Brain pericyte (primary cell): Measurements from ENCODE around the gene SLC35E3.
"Not testable (repeated sequence)": the region's sequence is repeated elsewhere in the genome, so short reads cannot be mapped to it uniquely, and the experiment has no call there.

Experiments
- DNase-seq: peaks from one replicate; pipeline ENCODE4 v3.0.0-alpha.2; 2012; ENCODE audit warnings: low read depth, low spot score

SLC35E3 gene

DNA sequence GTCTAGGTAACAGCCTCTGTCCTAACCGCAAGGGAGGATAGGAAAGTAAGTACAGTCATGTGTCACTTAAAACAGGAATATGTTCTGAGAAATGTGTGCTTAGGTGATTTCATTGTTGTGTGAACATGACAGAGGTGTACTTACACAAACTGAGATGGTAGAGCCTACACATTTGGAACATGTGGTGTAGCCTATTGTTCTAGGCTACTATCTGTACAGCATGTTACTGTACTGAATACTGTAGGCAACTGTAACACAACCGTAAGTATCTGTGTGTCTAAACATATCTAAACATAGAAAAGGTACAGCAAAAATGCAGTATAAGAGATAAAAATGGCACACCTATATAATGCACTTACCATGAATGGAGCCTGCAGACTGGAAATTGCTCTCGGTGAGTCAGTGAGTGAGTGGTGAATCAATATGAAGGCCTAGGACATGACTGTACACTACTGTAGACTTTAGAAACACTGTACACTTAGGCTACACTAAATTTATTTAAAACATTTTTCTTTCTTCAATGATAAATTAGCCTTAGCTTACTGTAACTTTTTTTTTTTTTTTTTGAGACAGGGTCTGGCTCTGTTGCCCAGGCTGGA, 48.8 kb downstream of the SLC35E3 start:
- DNase-seq = no peak

DNA sequence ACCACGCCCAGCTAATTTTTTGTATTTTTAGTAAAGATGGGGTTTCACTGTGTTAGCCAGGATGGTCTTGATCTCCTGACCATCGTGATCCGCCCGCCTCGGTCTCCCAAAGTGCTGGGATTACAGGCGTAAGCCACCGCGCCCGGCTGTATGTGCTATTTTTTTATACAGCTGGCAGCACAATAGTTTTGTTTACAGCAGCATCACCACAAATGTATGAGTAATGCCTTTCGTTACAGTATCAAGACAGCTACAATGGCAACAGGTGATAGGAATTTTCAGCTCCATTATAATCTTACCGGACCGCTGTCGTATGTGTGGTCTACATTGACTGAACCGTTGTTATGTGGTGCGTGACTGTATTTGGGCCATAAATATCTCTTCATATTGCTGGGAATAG, 50.4 kb downstream of the SLC35E3 start:
- DNase-seq = no peak

DNA sequence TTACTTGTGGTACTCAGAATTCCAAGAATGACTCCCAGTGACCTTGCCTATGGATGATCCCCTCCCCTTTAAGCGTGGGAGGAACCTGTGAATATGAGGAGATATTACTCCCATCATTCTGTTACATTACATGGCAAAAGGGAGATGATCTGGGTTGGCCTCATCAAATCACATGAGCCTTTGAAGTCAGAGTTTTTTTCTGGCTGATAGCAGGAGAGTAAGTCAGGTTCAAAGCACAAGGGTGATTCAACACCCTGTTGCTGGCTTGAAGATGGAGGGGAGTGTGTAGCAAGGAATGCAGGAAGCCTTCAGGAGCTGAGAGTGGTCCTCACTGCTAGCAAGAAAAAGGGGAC, 52.9 kb downstream of the SLC35E3 start:
- no peak for DNase-seq

DNA sequence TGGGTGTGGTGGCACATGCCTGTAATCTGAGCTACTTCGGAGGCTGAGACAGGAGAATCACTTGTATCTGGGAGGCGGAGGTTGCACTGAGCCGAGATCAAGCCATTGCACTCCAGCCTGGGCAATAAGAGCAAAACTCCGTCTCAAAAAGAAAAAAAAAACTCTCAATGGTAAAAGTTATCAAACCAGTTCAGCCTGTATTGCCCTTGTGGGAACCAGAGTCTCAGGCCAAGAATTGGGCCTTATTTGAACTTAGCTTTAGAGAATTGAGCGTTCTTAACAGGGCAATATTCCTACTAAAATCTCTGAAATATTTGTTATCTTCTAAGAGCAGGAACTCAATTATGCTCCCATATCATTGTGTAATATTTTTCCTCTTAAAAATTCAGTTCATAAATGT, 54.3 kb downstream of the SLC35E3 start:
- DNase-seq = no peak

DNA sequence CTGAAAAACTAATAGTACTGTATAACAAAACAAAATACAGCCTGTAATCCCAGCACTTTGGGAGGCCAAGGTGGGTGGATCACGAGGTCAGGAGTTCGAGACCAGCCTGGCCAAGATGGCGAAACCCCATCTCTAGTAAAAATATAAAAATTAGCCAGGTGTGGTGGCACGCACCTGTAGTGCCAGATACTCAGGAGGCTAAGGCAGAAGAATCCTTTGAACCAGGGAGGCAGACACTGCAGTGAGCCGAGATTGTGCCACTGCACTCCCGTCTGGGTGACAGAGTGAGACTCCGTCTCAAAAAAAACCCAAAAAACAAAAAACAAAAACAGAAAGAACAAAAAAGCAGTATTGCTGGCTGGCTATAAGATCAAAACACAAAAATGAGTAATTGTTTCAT, 55.1 kb downstream of the SLC35E3 start:
- DNase-seq = not testable (repeated sequence)

DNA sequence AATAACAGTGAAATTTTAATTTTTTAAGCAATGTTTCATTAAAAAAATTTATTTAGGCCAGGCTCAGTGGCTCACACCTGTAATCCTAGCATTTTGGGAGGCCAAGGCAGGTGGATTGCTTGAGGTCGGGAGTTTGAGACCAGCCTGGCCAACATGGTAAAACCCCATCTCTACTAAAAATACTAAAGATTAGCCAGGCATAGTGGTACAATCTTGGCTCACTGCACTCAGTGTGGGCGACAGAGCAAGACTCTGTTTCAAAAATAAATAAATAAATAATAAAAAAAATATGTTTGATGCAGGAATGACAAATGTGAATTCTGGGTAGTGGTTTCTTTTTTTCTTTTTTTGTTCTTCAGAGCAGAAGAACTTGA, 56.4 kb downstream of the SLC35E3 start:
- DNase-seq = not testable (repeated sequence)

DNA sequence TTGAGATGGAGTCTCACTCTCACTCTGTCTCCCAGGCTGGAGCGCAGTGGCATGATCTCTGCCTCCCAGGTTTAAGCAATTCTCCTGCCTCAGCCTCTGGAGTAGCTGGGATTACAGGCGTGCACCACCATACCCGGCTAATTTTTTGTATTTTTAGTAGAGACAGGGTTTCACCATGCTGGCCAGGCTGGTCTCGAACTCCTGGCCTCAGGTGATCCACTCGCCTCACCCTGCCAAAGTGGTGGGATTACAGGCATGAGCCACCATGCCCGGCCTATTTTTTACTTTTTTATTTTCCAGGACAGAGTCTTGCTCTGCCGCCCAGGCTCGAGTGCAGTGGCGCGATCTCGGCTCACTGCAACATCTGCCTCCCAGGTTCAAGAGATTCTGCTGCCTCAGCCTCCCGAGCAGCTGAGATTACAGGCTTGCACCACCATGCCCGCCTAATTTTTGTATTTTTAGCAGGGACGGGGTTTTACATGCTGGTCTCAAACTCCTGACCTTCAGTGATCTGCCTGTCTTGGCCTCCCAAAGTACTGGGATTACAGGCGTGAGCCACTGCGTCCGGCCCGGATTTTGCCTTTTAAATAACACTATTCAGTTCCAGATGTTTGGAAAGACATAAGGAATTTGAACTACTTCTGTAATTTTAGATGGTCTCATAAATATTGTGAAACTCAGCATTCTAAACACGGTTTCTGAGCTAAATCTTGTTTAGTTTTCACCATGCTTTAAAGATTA, 57.1 kb downstream of the SLC35E3 start:
- DNase-seq = not testable (repeated sequence)

DNA sequence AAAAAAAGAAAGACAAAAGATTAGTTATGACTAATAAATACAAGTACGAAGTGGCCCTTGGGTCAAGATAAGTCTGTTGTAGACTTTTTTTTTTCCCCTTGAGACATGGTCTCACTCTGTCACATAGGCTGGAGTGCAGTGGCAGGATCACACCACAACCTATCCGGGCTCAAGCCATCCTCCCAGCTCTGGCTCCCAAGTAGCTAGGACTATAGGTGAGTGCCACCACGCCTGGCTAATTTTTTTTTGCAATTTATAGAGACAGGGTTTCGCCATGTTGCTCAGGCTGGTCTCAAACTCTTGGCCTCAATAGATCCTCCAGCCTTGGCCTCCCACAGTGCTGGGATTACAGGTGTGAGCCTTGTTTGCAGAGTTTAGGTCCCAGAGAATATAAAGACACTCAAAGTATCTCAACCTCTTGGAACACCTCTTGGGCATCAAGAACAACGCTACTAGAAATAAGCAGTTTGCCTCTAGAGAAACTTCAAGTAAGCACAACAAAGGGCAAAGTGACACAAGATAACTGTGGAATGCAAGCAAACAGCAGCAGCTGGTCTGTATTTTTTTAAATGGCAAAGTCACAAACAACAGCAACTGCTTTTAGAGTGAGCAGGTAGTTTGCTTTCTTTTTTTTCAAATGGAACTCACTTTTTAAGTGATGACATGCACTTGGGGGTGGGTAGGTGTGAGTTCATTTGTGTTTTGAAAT, 58.1 kb downstream of the SLC35E3 start:
- DNase-seq = no peak

DNA sequence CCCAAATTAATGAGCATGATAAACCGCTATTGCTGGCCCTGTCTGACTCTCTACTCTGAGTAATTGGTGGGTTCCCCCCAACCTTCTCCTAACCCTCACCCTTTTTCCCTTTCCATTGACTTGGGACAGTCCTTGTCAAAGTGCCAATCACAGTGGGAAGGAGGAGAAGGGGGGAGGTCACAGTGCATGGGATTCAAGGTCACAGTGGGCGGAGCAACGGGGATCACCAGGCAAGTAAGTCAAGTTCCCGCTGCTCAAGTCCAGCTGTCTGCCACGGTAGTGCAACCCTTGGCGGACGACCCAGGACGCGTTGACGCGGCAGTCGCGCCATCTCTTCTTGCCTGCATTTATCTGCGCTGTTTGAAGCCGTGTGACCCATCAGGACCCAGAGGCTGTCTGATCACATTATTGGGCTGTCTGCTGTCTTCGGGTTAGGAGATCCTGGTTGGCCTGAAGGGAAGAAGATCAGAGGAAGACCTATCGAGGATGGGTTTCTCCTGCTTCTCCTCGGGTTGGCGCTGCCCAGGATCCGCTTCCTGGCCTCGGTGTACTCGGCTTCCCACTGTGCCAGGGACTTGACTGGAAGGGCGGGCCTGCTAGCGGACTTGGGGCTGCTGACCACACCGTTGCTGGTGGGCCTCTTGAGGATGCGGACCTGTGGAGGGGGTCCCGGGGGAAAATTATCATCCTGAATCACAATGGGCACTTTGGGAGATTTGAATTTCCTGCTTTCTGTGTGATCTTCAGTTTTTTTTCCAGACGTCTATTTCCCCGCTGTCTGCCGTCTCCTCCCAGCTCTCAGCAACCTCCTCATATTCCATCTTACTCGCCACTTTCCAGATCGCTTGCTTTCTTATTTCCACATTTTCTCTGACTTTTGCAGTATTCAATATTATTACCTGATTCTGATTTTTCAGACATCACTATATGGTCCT, 58.9 kb downstream of the SLC35E3 start:
- DNase-seq = no peak

DNA sequence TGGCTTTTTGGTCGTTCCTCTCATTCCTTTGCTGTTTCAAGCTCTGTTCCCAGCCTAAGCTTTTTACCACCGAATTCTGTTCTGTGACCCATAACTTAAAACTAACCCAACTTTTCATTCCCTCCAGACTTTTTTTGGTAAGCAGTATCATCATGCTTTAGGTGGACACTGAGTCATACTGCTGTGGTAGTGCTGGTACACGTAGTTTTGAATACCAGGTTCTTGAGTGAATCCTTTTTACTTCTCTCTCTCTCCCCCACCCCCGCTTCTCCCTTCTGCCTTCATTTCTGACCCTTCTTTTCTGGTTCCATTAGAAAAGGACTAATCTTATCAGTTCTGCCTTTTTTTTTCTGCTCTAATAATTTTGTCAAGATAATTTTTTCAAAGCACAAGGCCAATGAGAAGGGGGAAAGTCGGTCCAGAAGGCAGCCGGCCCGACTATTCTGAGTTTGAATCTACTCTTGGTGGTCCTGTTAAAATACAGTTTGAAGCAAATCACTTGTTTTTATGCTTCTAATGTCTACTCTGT, 59.7 kb downstream of the SLC35E3 start:
- DNase-seq = no peak

DNA sequence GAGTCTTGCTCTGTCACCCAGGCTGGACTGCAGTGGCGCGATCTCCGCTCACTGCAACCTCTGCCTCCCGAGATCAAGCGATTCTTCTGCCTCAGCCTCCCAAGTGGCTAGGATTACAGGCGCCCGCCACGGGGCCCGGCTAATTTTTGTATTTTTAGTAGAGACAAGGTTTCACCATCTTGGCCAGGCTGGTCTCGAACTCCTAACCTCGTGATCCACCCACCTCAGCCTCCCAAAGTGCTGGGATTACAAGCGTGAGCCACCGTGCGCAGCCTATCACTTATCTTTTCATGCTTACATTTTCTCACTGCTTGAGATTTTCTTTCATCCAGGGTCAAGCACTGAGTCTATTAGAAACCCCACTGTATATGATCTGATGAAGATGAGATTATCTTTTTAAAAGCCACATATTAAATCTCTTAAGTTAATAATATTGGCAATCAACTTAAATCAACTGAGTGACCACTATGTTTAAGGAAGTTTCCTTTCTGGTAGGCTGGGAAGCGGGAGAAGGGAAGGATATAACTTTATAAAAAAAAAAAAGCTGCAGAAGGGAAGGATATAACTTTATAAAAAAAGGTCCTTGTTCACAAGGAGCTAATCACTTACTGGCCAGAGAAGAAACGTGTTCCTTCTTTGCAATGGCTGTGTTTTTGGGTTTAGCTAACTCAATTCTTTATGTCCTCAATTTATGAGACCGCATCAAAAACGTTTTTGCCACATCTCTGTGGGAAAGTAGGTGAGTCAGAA, 60.7 kb downstream of the SLC35E3 start:
- no peak for DNase-seq

DNA sequence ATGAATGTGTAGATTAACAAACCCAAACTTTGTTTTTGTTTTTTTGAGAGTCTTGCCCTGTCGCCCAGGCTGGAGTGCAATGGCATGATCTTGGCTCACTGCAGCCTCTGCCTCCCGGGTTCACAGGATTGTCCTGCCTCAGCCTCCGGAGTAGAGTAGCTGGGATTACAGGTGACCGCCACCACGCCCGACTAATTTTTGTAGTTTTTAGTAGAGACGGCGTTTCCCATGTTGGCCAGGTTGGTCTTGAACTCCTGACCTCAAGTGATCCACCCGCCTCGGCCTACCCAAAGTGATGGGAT, 61.2 kb downstream of the SLC35E3 start:
- DNase-seq = not testable (repeated sequence)

DNA sequence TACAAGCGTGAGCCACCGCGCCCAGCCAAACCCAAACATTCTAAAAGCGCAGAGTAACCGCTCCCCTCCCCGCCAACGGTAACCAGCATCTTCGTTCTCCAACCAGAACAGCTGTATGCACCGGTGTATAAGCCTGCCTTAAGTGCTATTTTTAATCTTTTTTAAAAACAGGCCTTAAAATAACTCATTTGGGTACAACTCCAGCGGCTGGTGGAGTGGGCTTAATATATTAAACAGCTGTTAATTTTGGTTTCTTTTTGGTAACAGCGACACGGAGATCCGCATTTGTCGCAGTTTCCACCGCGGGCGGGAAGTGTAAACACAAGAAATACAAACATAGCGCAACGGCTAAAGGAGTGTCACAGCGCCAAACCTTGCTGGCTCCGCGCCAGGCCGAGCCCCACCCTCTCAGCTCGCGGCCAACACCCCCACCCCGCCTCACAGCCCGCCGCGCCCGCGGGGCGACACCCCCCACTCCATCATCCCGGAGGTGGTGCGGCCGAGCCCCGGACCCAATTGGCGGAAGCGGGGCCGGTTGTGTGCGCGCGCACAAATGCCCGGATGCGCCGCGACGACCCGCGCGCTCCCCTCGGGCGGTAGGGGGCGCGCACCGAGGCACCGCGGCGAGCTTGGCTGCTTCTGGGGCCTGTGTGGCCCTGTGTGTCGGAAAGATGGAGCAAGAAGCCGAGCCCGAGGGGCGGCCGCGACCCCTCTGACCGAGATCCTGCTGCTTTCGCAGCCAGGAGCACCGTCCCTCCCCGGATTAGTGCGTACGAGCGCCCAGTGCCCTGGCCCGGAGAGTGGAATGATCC, 61.8 kb downstream of the SLC35E3 start, which contains the start of gene MDM2:
MDM2 (plus strand) TSS at position 602 of the 812 bp plus-strand sequence. CDS start 301 bp downstream, outside the sequence.
- DNase-seq = peak; percentile 61

DNA sequence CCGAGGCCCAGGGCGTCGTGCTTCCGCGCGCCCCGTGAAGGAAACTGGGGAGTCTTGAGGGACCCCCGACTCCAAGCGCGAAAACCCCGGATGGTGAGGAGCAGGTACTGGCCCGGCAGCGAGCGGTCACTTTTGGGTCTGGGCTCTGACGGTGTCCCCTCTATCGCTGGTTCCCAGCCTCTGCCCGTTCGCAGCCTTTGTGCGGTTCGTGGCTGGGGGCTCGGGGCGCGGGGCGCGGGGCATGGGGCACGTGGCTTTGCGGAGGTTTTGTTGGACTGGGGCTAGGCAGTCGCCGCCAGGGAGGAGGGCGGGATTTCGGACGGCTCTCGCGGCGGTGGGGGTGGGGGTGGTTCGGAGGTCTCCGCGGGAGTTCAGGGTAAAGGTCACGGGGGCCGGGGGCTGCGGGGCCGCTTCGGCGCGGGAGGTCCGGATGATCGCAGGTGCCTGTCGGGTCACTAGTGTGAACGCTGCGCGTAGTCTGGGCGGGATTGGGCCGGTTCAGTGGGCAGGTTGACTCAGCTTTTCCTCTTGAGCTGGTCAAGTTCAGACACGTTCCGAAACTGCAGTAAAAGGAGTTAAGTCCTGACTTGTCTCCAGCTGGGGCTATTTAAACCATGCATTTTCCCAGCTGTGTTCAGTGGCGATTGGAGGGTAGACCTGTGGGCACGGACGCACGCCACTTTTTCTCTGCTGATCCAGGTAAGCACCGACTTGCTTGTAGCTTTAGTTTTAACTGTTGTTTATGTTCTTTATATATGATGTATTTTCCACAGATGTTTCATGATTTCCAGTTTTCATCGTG, 62.6 kb downstream of the SLC35E3 start:
- DNase-seq = no peak

DNA sequence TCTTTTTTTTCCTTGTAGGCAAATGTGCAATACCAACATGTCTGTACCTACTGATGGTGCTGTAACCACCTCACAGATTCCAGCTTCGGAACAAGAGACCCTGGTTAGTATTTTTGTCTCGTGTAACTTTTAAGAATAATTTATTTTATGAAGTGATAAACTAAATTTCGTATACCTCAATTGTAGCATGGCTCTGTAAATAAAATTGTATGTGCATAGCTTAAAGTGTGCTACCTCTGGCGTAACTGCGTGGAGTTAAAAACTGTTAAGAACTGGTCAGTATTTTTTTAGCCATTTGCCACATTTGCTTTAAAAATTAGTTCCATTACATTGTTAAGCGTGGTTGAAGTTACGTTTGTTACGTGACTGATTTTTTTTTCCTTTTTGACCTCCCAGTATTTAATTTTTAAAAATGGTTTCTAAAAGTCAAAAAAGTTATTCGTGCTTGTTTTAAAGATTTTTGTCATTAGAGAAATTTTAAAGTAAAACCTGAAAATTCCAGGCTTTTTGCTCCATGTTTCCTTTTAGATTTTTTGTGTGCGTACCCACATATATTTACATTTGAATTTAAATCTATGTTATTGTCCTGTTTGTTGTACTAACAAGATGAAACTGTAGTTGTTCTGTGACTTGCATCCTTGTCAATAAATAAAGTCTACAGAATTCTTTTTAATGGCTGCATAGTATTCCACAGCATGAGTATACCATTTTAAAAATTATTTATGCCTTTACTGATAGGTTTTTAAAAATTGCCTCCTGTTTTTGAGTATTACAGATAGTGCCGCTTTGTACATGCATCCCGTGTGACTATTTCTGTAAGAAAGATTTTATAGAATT, 63.4 kb downstream of the SLC35E3 start:
- DNase-seq = no peak

DNA sequence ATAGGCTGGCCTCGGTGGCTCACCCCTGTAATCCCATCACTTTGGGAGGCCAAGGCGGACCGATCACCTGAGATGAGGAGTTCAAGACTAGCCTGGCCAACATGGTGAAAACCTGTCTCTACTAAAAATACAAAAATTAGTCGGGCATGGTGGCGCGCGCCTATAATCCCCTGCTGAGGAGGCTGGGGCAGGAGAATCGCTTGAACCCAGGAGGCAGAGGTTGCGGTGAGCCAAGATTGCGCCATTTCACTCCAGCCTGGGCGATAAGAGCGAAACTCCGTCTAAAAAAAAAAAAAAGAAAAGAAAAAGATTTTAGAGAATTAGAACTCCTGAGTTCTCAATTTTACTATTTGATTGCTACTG, 64.0 kb downstream of the SLC35E3 start:
- not testable (repeated sequence) for DNase-seq

DNA sequence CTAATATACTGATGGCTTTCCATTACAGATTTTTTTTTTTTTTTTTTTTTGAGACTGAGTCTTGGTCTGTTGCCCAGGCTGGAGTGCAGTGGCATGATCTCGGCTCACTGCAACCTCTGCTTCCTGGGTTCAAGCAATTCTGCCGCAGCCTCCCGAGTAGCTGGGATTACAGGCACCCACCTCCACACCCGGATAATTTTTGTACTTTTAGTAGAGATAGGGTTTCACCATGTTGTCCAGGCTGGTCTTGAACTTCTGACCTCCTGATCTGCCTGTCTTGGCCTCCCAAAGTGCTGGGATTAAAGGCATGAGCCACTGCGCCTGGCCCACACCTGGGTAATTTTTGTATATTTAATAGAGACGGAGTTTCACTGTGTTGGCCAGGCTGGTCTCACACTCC, 65.6 kb downstream of the SLC35E3 start:
- not testable (repeated sequence) for DNase-seq

DNA sequence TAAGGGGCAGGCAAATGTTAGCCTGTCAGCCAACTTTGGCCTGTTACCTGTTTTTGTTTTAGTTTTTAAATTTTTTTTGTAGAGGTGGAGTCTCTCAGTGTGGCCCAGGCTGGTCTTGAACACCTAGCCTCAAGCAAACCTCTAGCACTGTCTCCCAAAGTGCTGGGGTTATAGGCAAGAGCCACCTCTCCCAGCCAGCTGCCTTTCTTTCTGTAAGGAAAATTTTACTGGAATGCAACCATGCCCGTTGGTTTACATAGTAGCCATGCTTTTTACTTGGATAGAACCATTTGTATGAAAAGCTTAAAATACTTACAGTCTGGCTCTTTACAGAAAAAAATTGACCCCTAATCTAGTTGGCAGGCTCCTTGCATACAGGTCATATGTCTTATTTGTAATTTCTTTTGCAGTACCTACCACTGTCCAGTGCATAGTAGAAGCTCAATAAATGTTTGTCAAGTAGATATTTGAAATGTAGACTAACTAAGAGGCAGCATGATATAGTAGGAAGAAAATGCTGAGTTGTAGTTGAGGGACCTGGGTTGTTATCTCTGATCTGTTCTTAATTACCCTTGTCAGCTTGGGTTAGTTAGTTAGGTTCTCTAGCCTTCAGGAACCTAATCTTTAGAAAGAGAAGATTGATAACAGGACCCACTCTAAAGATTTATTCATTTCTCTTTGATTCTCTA, 66.7 kb downstream of the SLC35E3 start:
- DNase-seq = no peak
